OCI-LY1 (cell line): ENCODE measurements around the gene PCSK6.

ENCODE experiments used
- H2AFZ ChIP-seq: fragments of 200-600 bp; sonication (generic), shearing (Covaris generic); 2 replicates; pipeline ENCODE4 v1.6.0; 2014; ENCODE audit warnings: antibody characterized with exemption, mild to moderate bottlenecking, low read length
- H3F3A ChIP-seq: fragments of 200-600 bp; sonication (generic), shearing (Covaris generic); 2 replicates; pipeline ENCODE4 v1.6.0; 2014; ENCODE audit warnings: mild to moderate bottlenecking, antibody characterized with exemption, low read length, moderate library complexity; ENCODE audit not compliant: insufficient read depth
- H3K27ac ChIP-seq: fragments of 200-600 bp; sonication (generic); 2 replicates; pipeline ENCODE4 v1.5.1; 2014; ENCODE audit warnings: low read length, mixed run types, mild to moderate bottlenecking, low read depth; ENCODE audit not compliant: poor library complexity, severe bottlenecking
- H3K27me3 ChIP-seq: fragments of 200-600 bp; sonication (generic); 2 replicates; pipeline ENCODE4 v1.6.0; 2014; ENCODE audit warnings: antibody characterized with exemption, mild to moderate bottlenecking, low read length, moderate library complexity; ENCODE audit not compliant: insufficient read depth
- H3K36me3 ChIP-seq: fragments of 200-600 bp; sonication (generic); 2 replicates; pipeline ENCODE4 v1.6.1; 2014; ENCODE audit warnings: mild to moderate bottlenecking, antibody characterized with exemption, low read length, moderate library complexity, mixed read lengths; ENCODE audit not compliant: insufficient read depth
- H3K4me1 ChIP-seq: fragments of 200-600 bp; sonication (generic); 2 replicates; pipeline ENCODE4 v1.5.1; 2014; ENCODE audit warnings: mild to moderate bottlenecking, low read length, moderate library complexity; ENCODE audit not compliant: insufficient read depth, severe bottlenecking
- H3K4me2 ChIP-seq: fragments of 200-600 bp; sonication (generic), shearing (Covaris generic); 2 replicates; pipeline ENCODE4 v1.6.1; 2014; ENCODE audit warnings: low read length
- H3K4me3 ChIP-seq: fragments of 200-600 bp; sonication (generic); 2 replicates; pipeline ENCODE4 v1.5.1; 2014; ENCODE audit warnings: low read length, low read depth, mild to moderate bottlenecking, mixed read lengths; ENCODE audit not compliant: poor library complexity, severe bottlenecking
- H3K79me2 ChIP-seq: fragments of 200-600 bp; shearing (Covaris generic); 2 replicates; pipeline ENCODE4 v1.6.1; 2016; ENCODE audit warnings: mixed run types, low read length, mixed read lengths; ENCODE audit not compliant: insufficient read depth
- H3K9ac ChIP-seq: fragments of 200-600 bp; sonication (generic), shearing (Covaris generic); 2 replicates; pipeline ENCODE4 v1.6.1; 2014; ENCODE audit warnings: mild to moderate bottlenecking, low read length, mixed read lengths
- H3K9me2 ChIP-seq: fragments of 200-600 bp; sonication (generic), shearing (Covaris generic); 2 replicates; pipeline ENCODE4 v1.6.1; 2014; ENCODE audit warnings: low read depth, mild to moderate bottlenecking, low read length, mixed read lengths
- H3K9me3 ChIP-seq: fragments of 200-600 bp; shearing (Covaris generic); 2 replicates; pipeline ENCODE4 v1.6.1; 2014; ENCODE audit warnings: low read length, mixed read lengths
- H4K20me1 ChIP-seq: fragments of 200-600 bp; sonication (generic), shearing (Covaris generic); 2 replicates; pipeline ENCODE4 v1.6.0; 2016; ENCODE audit warnings: mild to moderate bottlenecking, low read length; ENCODE audit not compliant: insufficient read depth
- EZH2 ChIP-seq: fragments of 200-600 bp; sonication (generic), shearing (Covaris generic); IDR thresholded peaks from 2 replicates; pipeline ENCODE4 v1.8.0; 2017; ENCODE audit warnings: borderline replicate concordance, mixed run types, mild to moderate bottlenecking, antibody characterized with exemption, low read length, moderate library complexity, mixed read lengths
- TF ChIP-seq, protein P1 (sequence below): fragments of 200-600 bp; sonication (generic), shearing (Covaris generic); IDR thresholded peaks from 2 replicates; pipeline ENCODE4 v1.5.1; 2017; ENCODE audit warnings: mild to moderate bottlenecking, antibody characterized with exemption, low read length, moderate library complexity, mixed read lengths

PCSK6 gene

GRCh38 chr15:101348015-101348414, 141.5 kb downstream of the PCSK6 start:
- H2AFZ ChIP-seq = no peak overlapping the region
- no peak overlapping the region for H3K4me3 ChIP-seq
- H3K36me3 ChIP-seq = no peaks in the 10 kb centered on the region
- H3K9me3 ChIP-seq = no peaks in the 10 kb centered on the region
- H3F3A ChIP-seq = no peaks in the 10 kb centered on the region; the same call in 1 of the 2 replicates
- H4K20me1 ChIP-seq = no peaks in the 10 kb centered on the region
- no peaks in the 10 kb centered on the region for H3K79me2 ChIP-seq
- H3K9me2 ChIP-seq = no peaks in the 10 kb centered on the region
- H3K9ac ChIP-seq = no peak overlapping the region
- H3K4me1 ChIP-seq = no peaks in the 10 kb centered on the region
- TF ChIP-seq, protein P1, sequence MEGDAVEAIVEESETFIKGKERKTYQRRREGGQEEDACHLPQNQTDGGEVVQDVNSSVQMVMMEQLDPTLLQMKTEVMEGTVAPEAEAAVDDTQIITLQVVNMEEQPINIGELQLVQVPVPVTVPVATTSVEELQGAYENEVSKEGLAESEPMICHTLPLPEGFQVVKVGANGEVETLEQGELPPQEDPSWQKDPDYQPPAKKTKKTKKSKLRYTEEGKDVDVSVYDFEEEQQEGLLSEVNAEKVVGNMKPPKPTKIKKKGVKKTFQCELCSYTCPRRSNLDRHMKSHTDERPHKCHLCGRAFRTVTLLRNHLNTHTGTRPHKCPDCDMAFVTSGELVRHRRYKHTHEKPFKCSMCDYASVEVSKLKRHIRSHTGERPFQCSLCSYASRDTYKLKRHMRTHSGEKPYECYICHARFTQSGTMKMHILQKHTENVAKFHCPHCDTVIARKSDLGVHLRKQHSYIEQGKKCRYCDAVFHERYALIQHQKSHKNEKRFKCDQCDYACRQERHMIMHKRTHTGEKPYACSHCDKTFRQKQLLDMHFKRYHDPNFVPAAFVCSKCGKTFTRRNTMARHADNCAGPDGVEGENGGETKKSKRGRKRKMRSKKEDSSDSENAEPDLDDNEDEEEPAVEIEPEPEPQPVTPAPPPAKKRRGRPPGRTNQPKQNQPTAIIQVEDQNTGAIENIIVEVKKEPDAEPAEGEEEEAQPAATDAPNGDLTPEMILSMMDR = no peak
- TF ChIP-seq EZH2 = no peak
- H3K27me3 ChIP-seq = 0 out of 2 replicates have a peak, but pooled peaks cover 6% of the 10 kb centered on the region
- no peak overlapping the region for H3K4me2 ChIP-seq
- H3K27ac ChIP-seq = no peak overlapping the region

GRCh38 chr15:101347454-101347853, 142.1 kb downstream of the PCSK6 start:
- Histone ChIP-seq H3K79me2 (no peaks in the 10 kb centered on the region), H3K4me2 (no peak overlapping the region), H3K27me3 (0 out of 2 replicates have a peak, but pooled peaks cover 6% of the 10 kb centered on the region), H3K9ac (no peak overlapping the region), H4K20me1 (no peaks in the 10 kb centered on the region), H3K4me1 (no peaks in the 10 kb centered on the region), H3K27ac (no peak overlapping the region), H3K9me2 (no peaks in the 10 kb centered on the region), H2AFZ (no peak overlapping the region), H3K4me3 (no peak overlapping the region), H3F3A (no peaks in the 10 kb centered on the region; the same call in 1 of the 2 replicates), H3K36me3 (no peaks in the 10 kb centered on the region), H3K9me3 (no peaks in the 10 kb centered on the region)
- TF ChIP-seq, protein P1 = no peak
- no peak for TF ChIP-seq EZH2

DNA sequence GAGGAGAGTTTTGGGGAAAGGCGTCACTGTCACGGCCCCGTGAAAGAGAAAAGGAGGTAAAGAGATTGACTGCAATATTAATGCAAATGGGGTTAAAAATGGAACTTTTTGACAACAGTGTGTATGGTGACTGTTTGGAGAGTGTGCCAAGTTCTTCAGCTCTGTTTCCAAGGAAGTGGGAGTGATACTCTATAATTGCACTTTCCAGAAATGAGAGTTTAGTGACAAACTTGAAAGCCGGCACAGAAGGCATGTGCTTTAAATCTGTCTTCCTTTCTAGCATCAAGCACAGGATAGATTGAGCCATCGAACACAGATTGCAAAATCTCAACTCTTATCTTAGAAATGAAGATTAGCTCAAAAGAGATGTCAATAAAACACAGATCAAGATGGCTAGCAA, 142.6 kb downstream of the PCSK6 start:
- TF ChIP-seq, protein P1 = no peak
- TF ChIP-seq EZH2 = no peak
- no peak overlapping the region for H3K4me3 ChIP-seq
- H3K27me3 ChIP-seq = 0 out of 2 replicates have a peak, but pooled peaks cover 6% of the 10 kb centered on the region
- no peaks in the 10 kb centered on the region for H3K36me3 ChIP-seq
- H3K79me2 ChIP-seq = no peaks in the 10 kb centered on the region
- no peaks in the 10 kb centered on the region for H3K9me2 ChIP-seq
- no peaks in the 10 kb centered on the region for H3K4me1 ChIP-seq
- no peaks in the 10 kb centered on the region for H3K9me3 ChIP-seq
- H4K20me1 ChIP-seq = no peaks in the 10 kb centered on the region
- H3K4me2 ChIP-seq = no peak overlapping the region
- no peak overlapping the region for H2AFZ ChIP-seq
- H3K9ac ChIP-seq = no peak overlapping the region
- H3F3A ChIP-seq = no peaks in the 10 kb centered on the region; the same call in 1 of the 2 replicates
- no peak overlapping the region for H3K27ac ChIP-seq
